Neural crest cell (in vitro differentiated cells): ENCODE results near the gene HOXD9. TPM values are rescaled to one million over a fixed set of nuclear protein-coding genes. Genes with fewer than 3 reads are reported as not detected.

ENCODE experiments used
- DNase-seq: peaks from one replicate; pipeline ENCODE4 v3.0.0; 2021; ENCODE audit warnings: low read depth, mixed read lengths, low spot score
- H3K27ac Mint-ChIP-seq: one replicate; pipeline ENCODE4 v1.8.0; 2021; ENCODE audit warnings: mild to moderate bottlenecking, mixed read lengths; ENCODE audit not compliant: unreplicated experiment
- H3K27me3 Mint-ChIP-seq: 2 replicates; pipeline ENCODE4 v1.8.0; 2021; ENCODE audit warnings: low read depth, mild to moderate bottlenecking, mixed read lengths
- H3K36me3 Mint-ChIP-seq: 2 replicates; pipeline ENCODE4 v1.8.0; 2021; ENCODE audit warnings: low read depth, mild to moderate bottlenecking, mixed read lengths
- H3K4me1 Mint-ChIP-seq: 2 replicates; pipeline ENCODE4 v1.8.0; 2021; ENCODE audit warnings: mixed read lengths
- H3K4me3 Mint-ChIP-seq: one replicate; pipeline ENCODE4 v1.8.0; 2021; ENCODE audit warnings: mild to moderate bottlenecking, mixed read lengths
- H3K9me3 Mint-ChIP-seq: 2 replicates; pipeline ENCODE4 v1.8.0; 2021; ENCODE audit warnings: mixed read lengths
- total RNA-seq: library from RNA; stranded (reverse); gene quantifications from 2 replicates; pipeline ENCODE4 v1.2.1, GENCODE V29; 2021
- TF ChIP-seq, protein P1 (sequence below): fragments of 200-600 bp; sonication (generic); conservative IDR thresholded peaks from 2 replicates; pipeline ENCODE4 v1.5.0; 2021; ENCODE audit warnings: antibody characterized with exemption, mild to moderate bottlenecking

Gene HOXD9
- total RNA-seq, 1 donor from 2014 or later, result not detected

DNA sequence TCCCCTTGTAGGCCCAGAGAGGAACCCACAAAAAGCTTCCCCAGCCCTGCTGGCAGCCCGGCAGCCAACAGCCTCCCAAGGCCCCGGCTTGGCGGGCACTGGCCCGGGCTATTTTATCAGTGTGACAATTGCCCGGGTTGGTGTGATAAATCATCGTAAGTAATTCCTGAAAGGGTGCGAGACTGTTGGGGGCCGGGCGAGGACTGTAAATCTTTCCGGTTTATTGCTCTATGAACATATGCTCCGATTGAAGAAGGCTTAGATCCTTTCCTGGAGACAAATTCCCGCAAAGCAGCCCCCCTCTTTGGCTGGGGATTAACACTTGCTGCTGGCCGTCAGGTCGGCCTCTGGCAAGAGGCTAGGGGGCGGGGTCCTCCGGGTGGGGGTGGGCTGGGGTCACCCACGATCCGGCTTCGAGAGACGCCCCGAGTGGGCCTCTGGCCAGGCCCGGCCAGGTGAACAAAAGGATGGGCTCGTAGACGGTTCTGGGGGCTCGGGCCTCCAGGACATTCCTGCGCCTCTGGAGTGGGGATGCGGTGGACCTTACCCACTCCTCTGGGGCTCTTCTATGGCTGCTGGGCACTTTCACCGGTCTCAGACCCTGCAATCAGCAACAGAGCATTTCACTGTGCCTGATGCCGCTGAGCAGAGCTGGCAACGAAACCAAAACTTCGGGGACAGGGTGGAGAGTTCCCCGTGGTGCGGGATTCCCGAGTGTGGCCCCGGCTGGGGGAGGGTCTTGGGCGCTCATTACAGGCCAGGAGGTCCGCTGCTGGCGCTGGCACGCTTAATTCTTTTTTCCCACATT lies 36.5 kb downstream of the HOXD9 start:
- Mint-ChIP-seq H3K27me3 (peaks cover 100% of the 10 kb centered on the region), H3K27ac (no peak overlapping the region), H3K4me1 (peaks cover 16% of the 10 kb centered on the region), H3K36me3 (peaks cover 4% of the 10 kb centered on the region), H3K4me3 (peak overlapping the region; percentile 39), H3K9me3 (peaks cover under 1% of the 10 kb centered on the region)
- DNase-seq, result no peak
- TF ChIP-seq, protein P1, sequence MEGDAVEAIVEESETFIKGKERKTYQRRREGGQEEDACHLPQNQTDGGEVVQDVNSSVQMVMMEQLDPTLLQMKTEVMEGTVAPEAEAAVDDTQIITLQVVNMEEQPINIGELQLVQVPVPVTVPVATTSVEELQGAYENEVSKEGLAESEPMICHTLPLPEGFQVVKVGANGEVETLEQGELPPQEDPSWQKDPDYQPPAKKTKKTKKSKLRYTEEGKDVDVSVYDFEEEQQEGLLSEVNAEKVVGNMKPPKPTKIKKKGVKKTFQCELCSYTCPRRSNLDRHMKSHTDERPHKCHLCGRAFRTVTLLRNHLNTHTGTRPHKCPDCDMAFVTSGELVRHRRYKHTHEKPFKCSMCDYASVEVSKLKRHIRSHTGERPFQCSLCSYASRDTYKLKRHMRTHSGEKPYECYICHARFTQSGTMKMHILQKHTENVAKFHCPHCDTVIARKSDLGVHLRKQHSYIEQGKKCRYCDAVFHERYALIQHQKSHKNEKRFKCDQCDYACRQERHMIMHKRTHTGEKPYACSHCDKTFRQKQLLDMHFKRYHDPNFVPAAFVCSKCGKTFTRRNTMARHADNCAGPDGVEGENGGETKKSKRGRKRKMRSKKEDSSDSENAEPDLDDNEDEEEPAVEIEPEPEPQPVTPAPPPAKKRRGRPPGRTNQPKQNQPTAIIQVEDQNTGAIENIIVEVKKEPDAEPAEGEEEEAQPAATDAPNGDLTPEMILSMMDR, result no peak

DNA sequence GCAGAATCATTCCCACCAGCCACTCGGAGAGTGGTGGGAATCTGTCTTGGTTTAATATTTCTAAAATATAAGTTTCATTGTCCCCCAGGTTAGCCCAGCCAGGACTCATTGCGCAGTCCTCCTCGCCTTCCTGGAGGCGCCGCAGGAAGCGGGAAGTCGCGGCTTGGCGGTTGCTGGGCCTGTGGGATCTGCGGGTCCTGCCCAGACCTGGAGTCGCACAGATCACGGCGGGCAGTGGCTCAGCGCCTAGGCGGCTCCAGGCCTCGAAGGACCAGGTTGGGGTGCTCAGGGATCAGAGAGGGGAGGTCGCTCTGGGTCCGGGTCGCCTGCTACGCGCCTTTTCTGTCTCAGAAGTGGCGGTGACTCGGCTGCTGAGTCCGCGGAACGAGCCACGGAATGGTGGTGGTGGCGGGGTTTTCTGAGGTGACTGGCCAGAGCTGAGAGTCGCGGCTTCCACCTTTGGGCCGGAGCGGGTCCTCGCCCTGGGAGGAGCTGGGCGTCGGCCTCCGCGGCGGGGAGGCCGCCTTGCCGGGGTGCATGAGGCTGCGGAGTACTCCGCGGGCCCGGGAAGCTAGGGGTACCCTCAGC lies 37.2 kb downstream of the HOXD9 start:
- Mint-ChIP-seq H3K36me3 (peaks cover 4% of the 10 kb centered on the region), H3K27ac (no peak overlapping the region), H3K4me3 (no peak overlapping the region), H3K4me1 (peaks cover 16% of the 10 kb centered on the region), H3K9me3 (peaks cover 3% of the 10 kb centered on the region), H3K27me3 (peaks cover 100% of the 10 kb centered on the region)
- TF ChIP-seq, protein P1, result no peak
- DNase-seq, result no peak

DNA sequence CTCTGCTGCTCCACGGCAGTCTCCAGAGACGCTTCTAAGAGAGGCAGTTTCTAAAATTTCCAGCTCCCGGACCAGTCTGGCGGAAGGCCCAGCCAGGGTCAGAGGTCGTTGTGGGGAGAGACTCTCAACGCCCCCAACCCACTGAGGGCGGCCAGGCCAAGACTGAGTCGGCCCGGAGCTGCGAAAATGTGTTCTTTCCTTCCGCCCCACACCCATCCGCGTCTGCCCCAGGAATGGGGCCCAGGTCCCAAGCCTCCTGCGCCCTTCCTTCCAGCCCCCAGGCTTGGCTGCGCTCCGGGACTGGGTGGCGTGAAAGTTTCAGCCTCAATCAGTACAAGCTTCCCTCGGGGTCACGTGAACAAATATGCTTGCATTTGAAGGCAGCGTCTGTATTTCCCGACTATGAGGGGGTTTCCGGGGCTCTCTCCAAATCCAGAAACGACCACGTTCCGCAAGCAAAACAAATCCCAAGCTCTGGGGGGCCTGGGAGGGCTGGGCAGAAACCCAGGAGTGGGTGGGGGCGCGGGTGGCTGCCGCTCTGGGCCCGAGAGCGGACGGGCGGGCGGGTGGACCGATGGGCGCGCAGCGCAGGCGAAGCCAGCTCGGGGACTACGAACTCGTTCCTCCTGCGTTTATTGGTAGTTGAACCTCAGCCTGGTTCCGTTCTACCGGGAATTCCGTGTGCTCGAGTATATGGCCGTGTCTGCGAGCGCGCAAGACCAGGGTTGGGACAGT lies 37.9 kb downstream of the HOXD9 start:
- no peak overlapping the region for H3K27ac Mint-ChIP-seq
- H3K27me3 Mint-ChIP-seq, result peaks cover 100% of the 10 kb centered on the region
- peaks cover 16% of the 10 kb centered on the region for H3K4me1 Mint-ChIP-seq
- no peak for DNase-seq
- no peak overlapping the region for H3K4me3 Mint-ChIP-seq
- TF ChIP-seq, protein P1, result no peak
- peaks cover 4% of the 10 kb centered on the region for H3K36me3 Mint-ChIP-seq
- peaks cover 3% of the 10 kb centered on the region for H3K9me3 Mint-ChIP-seq

DNA sequence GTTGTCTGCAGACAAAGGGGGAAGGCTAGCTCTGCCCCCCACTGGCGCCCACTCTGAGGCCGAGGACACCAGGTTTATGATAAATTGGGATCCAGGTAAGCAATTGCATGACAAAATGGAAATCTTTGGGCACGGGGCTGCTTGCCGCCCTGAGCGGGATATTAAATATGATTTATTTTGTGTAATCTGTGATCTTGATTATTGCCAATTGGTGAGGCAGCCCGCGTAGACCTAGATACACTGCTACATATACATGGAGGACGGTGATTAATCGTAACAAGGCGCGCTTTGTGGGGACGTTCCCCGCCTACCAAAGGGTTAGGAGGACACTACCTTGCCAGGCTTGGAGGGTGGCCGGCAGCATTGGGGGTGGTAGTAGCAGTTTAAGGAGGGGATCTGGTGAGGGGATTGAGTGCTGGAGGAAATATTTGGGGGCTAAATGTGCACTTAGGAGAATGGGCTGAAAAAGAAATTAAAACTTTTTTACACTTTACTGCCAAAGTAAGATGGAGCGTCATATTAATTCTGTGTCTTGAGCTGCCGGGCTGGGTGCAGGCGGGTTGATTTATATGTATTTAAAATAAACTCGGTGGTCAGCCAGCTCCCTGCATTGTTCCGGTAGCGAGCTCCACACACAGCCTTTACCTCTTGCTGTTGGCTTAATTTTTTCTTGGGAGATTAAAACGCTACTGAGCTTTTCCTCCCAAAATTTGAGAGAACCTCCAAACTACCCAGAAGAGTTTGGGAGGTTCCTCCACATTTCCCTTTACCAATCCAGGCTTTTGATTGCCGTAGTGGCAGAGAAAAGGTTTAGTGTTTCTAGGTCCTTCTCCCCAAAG lies 38.7 kb downstream of the HOXD9 start:
- Mint-ChIP-seq H3K9me3 (peaks cover 3% of the 10 kb centered on the region), H3K27ac (no peak overlapping the region), H3K27me3 (peaks cover 100% of the 10 kb centered on the region), H3K4me3 (peak overlapping the region; percentile 20), H3K4me1 (peaks cover 16% of the 10 kb centered on the region), H3K36me3 (peaks cover 4% of the 10 kb centered on the region)
- no peak for DNase-seq
- TF ChIP-seq, protein P1, result no peak
